ENCODE results near the gene ELOB. TPM values are rescaled to one million over a fixed set of nuclear protein-coding genes. Genes with fewer than 3 reads are reported as not detected.

ELOB gene
- total and polyA plus RNA-seq, 2 of the 13 experiments (the other 11 are each of a cell fraction or from before 2014, with no cell fraction given), result 208 to 225 TPM

GRCh38 chr16:2815299-2815771, 38.3 kb upstream of the ELOB start:
- CTCF ChIA-PET (ENCODE audit: low intra/inter-chr PET ratio, low total read pairs), result no interaction called here
- peaks cover 19% of the 10 kb centered on the region for H3K4me1 ChIP-seq (ENCODE audit: insufficient read depth, low read length)
- H4K20me1 ChIP-seq (ENCODE audit: insufficient read depth, low read length), result no peaks in the 10 kb centered on the region
- H3K9ac ChIP-seq (ENCODE audit: insufficient read depth, low read depth, low read length), result no peak overlapping the region
- ATAC-seq (peak; percentile 52), FAIRE-seq (no peak), DNase-seq (ENCODE audit: low spot score) (no peak)
- BruUV-seq (replicated peaks), result no TSS peak
- in situ Hi-C loops (cut with HindIII; ENCODE audit: extremely low pct_ligation_motif_present, low pct_unique_long_range_greater_than_20kb) (no loop called here), intact Hi-C loops (cut with micrococcal nuclease; ENCODE audit: unreplicated experiment) (no loop called here)
- H3K4me3 ChIP-seq (replicated peaks in 1 of 3; ENCODE audit: insufficient read depth in 1 of 3, low read depth in 2 of 3, low read length in 3 of 3), result peak overlapping the region in 1 of 3 experiments; percentile 18; a peak in 1 of 6 replicates
- no peaks in the 10 kb centered on the region for H3K79me2 ChIP-seq (ENCODE audit: insufficient read depth, low read length)
- POLR2A ChIA-PET, result no interaction called here
- H3K9me3 ChIP-seq (ENCODE audit: low read length), result no peaks in the 10 kb centered on the region
- H3K27me3 ChIP-seq (ENCODE audit: control insufficient read depth in 1 of 2, insufficient read depth in 2 of 2, low read length in 2 of 2), result peaks cover 11 to 53% of the 10 kb centered on the region in 2 experiments
- H3K4me2 ChIP-seq (ENCODE audit: low read depth, low read length), result peak overlapping the region; percentile 45
- WGBS (ENCODE audit: low lambda C conversion rate), result 30% methylated on average over 6 of the region's 10 CpGs
- no peak overlapping the region for H3K27ac ChIP-seq (ENCODE audit: extremely low read length, insufficient read depth, low read length)
- H3K36me3 ChIP-seq (replicated peaks in 1 of 2; ENCODE audit: control insufficient read depth in 1 of 2, insufficient read depth in 2 of 2, low read length in 2 of 2), result no peaks in the 10 kb centered on the region
- no peak overlapping the region for H2AFZ ChIP-seq (ENCODE audit: low read length)
- TF ChIP-seq, protein P1, sequence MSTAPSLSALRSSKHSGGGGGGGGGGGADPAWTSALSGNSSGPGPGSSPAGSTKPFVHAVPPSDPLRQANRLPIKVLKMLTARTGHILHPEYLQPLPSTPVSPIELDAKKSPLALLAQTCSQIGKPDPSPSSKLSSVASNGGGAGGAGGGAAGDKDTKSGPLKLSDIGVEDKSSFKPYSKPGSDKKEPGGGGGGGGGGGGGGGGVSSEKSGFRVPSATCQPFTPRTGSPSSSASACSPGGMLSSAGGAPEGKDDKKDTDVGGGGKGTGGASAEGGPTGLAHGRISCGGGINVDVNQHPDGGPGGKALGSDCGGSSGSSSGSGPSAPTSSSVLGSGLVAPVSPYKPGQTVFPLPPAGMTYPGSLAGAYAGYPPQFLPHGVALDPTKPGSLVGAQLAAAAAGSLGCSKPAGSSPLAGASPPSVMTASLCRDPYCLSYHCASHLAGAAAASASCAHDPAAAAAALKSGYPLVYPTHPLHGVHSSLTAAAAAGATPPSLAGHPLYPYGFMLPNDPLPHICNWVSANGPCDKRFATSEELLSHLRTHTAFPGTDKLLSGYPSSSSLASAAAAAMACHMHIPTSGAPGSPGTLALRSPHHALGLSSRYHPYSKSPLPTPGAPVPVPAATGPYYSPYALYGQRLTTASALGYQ (CRISPR knock-in tag; IDR thresholded peaks at IDR 0.05), result no peak
- TF ChIP-seq ZNF12 (CRISPR knock-in tag; IDR thresholded peaks at IDR 0.05) (no peak), HOXA9 (CRISPR knock-in tag; IDR thresholded peaks at IDR 0.05; ENCODE audit: borderline replicate concordance) (no peak), IRX3 (CRISPR knock-in tag; IDR thresholded peaks at IDR 0.05; ENCODE audit: borderline replicate concordance, low read depth) (no peak), RBFOX2 (IDR thresholded peaks at IDR 0.05; ENCODE audit: low read depth, low read length) (no peak), ZMYM2 (CRISPR knock-in tag; IDR thresholded peaks at IDR 0.05) (no peak), TOPORS (CRISPR knock-in tag; IDR thresholded peaks at IDR 0.05) (no peak), FOXM1 (CRISPR knock-in tag; IDR thresholded peaks at IDR 0.05) (no peak), ZSCAN21 (CRISPR knock-in tag; IDR thresholded peaks at IDR 0.05; ENCODE audit: borderline replicate concordance) (no peak), ZSCAN31 (CRISPR knock-in tag; IDR thresholded peaks at IDR 0.05; ENCODE audit: low read depth) (no peak), AKAP8 (CRISPR knock-in tag; IDR thresholded peaks at IDR 0.05) (no peak), ZC3H13 (CRISPR knock-in tag; IDR thresholded peaks at IDR 0.05) (no peak), ZNF264 (CRISPR knock-in tag; IDR thresholded peaks at IDR 0.05) (no peak), GTF2F1 (IDR thresholded peaks at IDR 0.05; ENCODE audit: low read length) (no peak), GLMP (CRISPR knock-in tag; IDR thresholded peaks at IDR 0.05; ENCODE audit: borderline replicate concordance) (no peak), RARA (CRISPR knock-in tag; IDR thresholded peaks at IDR 0.05) (peak; percentile 35; the same call in 1 of the 2 replicates), ONECUT2 (CRISPR knock-in tag; IDR thresholded peaks at IDR 0.05) (no peak), ZKSCAN1 (IDR thresholded peaks at IDR 0.05; ENCODE audit: low read length) (no peak), ZNF772 (CRISPR knock-in tag; IDR thresholded peaks at IDR 0.05) (no peak), ZBTB8A (CRISPR knock-in tag; IDR thresholded peaks at IDR 0.05; ENCODE audit: borderline replicate concordance, low read depth) (no peak), ZFP91 (CRISPR knock-in tag; IDR thresholded peaks at IDR 0.05; ENCODE audit: borderline replicate concordance) (peak; percentile 43; the same call in 1 of the 2 replicates), MXD1 (CRISPR knock-in tag; IDR thresholded peaks at IDR 0.05) (no peak)

Data from HepG2 (cell line).